CD14-positive monocyte (primary cell): ENCODE measurements around the gene DDX27. TPM values are rescaled to one million over a fixed set of nuclear protein-coding genes. Genes with fewer than 3 reads are reported as not detected.
"Not testable (repeated sequence)": the region's sequence is repeated elsewhere in the genome, so short reads cannot be mapped to it uniquely, and the experiment has no call there.

Experiments
- DNase-seq, 3 donors: peaks; one replicate each; pipeline ENCODE4 v3.0.0-alpha.2; 2011 to 2022
- H2AFZ ChIP-seq: 2 replicates; pipeline ENCODE4 v1.6.0; 2012; ENCODE audit warnings: mild to moderate bottlenecking, low read depth, low read length, inconsistent platforms; ENCODE audit not compliant: insufficient read depth, poor library complexity, severe bottlenecking
- H3K27ac ChIP-seq, 2 donors: 1 replicate in 1 of 2; 2 replicates in 1 of 2; pipeline ENCODE4 v1.5.1; 2012 to 2013; ENCODE audit warnings: low read length in 2 of 2, control low read depth in 1 of 2, inconsistent platforms in 1 of 2, low read depth in 1 of 2, mild to moderate bottlenecking in 1 of 2
- H3K27me3 ChIP-seq, 2 donors: one replicate each; pipeline versions ENCODE4 v1.6.0 to v1.6.1; 2011 to 2013; ENCODE audit warnings: low read length in 2 of 2; ENCODE audit not compliant: control insufficient read depth in 2 of 2, insufficient read depth in 2 of 2
- H3K36me3 ChIP-seq, 2 donors: replicated peaks in 1 of 2; 1 replicate in 1 of 2; 2 replicates in 1 of 2; pipeline versions ENCODE4 v1.5.1 to v1.6.1; 2012 to 2013; ENCODE audit warnings: low read length in 2 of 2, control low read depth in 1 of 2, inconsistent platforms in 1 of 2, mild to moderate bottlenecking in 1 of 2; ENCODE audit not compliant: insufficient read depth in 2 of 2, control insufficient read depth in 1 of 2
- H3K4me1 ChIP-seq, 2 donors: 1 replicate in 1 of 2; 2 replicates in 1 of 2; pipeline versions ENCODE4 v1.5.1 to v1.6.1; 2012 to 2013; ENCODE audit warnings: low read length in 2 of 2, control low read depth in 1 of 2, inconsistent platforms in 1 of 2, mild to moderate bottlenecking in 1 of 2, moderate library complexity in 1 of 2; ENCODE audit not compliant: insufficient read depth in 2 of 2, control insufficient read depth in 1 of 2
- H3K4me2 ChIP-seq: replicated peaks from 2 replicates; pipeline ENCODE3; 2012; ENCODE audit warnings: low read length, moderate library complexity, mild to moderate bottlenecking; ENCODE audit not compliant: poor library complexity, severe bottlenecking; ENCODE audit errors: extremely low read depth
- H3K4me3 ChIP-seq, 3 experiments: fragments of 200-600 bp in 1 of 3; sonication (generic) in 1 of 3; replicated peaks in 1 of 3; 1 replicate in 2 of 3; 2 replicates in 1 of 3; pipeline ENCODE4 v1.5.1; 2011 to 2013; ENCODE audit warnings: low read length in 3 of 3, mild to moderate bottlenecking in 3 of 3, control low read depth in 2 of 3, low read depth in 2 of 3, inconsistent platforms in 1 of 3, moderate library complexity in 1 of 3
- H3K79me2 ChIP-seq: 2 replicates; pipeline ENCODE4 v1.6.0; 2012; ENCODE audit warnings: mild to moderate bottlenecking, control low read depth, inconsistent platforms, low read length, moderate library complexity; ENCODE audit not compliant: insufficient read depth
- H3K9ac ChIP-seq: 2 replicates; pipeline ENCODE4 v1.6.0; 2017; ENCODE audit warnings: low read length, mild to moderate bottlenecking; ENCODE audit not compliant: insufficient read depth, poor library complexity, severe bottlenecking
- H3K9me3 ChIP-seq, 2 donors: replicated peaks in 1 of 2; 1 replicate in 1 of 2; 2 replicates in 1 of 2; pipeline versions ENCODE4 v1.5.1 to v1.6.1; 2012 to 2013; ENCODE audit warnings: low read length in 2 of 2, control low read depth in 1 of 2; ENCODE audit not compliant: control insufficient read depth in 1 of 2, insufficient read depth in 1 of 2
- H4K20me1 ChIP-seq: 2 replicates; pipeline ENCODE4 v1.6.0; 2012; ENCODE audit warnings: mild to moderate bottlenecking, low read length, control low read depth, moderate library complexity; ENCODE audit not compliant: insufficient read depth
- H3K27ac Mint-ChIP-seq, 7 donors: one replicate each; pipeline ENCODE4 v1.8.0; 2020; ENCODE audit warnings: mild to moderate bottlenecking in 7 of 7, mixed read lengths in 7 of 7, moderate library complexity in 6 of 7, inconsistent platforms in 2 of 7
- H3K27me3 Mint-ChIP-seq, 3 donors: one replicate each; pipeline ENCODE4 v1.8.0; 2021 to 2022; ENCODE audit warnings: low read depth in 3 of 3, mild to moderate bottlenecking in 3 of 3, mixed read lengths in 3 of 3, moderate library complexity in 3 of 3, inconsistent platforms in 1 of 3
- H3K36me3 Mint-ChIP-seq, 2 donors: one replicate each; pipeline ENCODE4 v1.8.0; 2020; ENCODE audit warnings: mixed read lengths in 2 of 2, inconsistent platforms in 1 of 2, mild to moderate bottlenecking in 1 of 2
- H3K4me1 Mint-ChIP-seq: one replicate; pipeline ENCODE4 v1.8.0; 2020; ENCODE audit warnings: mild to moderate bottlenecking, mixed read lengths
- H3K4me3 Mint-ChIP-seq, 2 donors: one replicate each; pipeline ENCODE4 v1.8.0; 2020; ENCODE audit warnings: mild to moderate bottlenecking in 2 of 2, mixed read lengths in 2 of 2, moderate library complexity in 1 of 2
- H3K9me3 Mint-ChIP-seq, 7 donors: one replicate each; pipeline ENCODE4 v1.8.0; 2020 to 2022; ENCODE audit warnings: mixed read lengths in 7 of 7, mild to moderate bottlenecking in 6 of 7, moderate library complexity in 6 of 7, inconsistent platforms in 2 of 7
- WGBS: methylation state at CpG from one replicate; pipeline ENCODE4 v1.1.5; 2013; ENCODE audit warnings: missing lambda C conversion rate; ENCODE audit not compliant: insufficient coverage; 5-methylcytosine and 5-hydroxymethylcytosine counted together
- intact Hi-C, 2 donors: fragments of 100-400 bp; cut with micrococcal nuclease; formaldehyde crosslinking; loops; one replicate each; pipeline versions ENCODE4 v1.15.0 to v1.15.1; 2023
- polyA plus RNA-seq, 3 donors: library from polyadenylated mRNA; depleted of rRNA in 1 of 3; unstranded in 2 of 3; stranded (reverse) in 1 of 3; fragments of 300-500 nt in 2 of 3; fragments of >200 nt in 1 of 3; fragmentation: Illumina TruSeq in 2 of 3; gene quantifications; 1 replicate in 2 of 3; 2 replicates in 1 of 3; pipeline ENCODE4 v1.2.3, GENCODE V29; 2012 to 2021
- TF ChIP-seq, protein P1 (sequence below): fragments of 200-600 bp; IDR thresholded peaks from one replicate; pipeline ENCODE4 v1.8.0; 2022; ENCODE audit warnings: antibody characterized with exemption, mild to moderate bottlenecking

DDX27 gene
- polyA plus RNA-seq, 3 donors: 13.8 to 31.5 (median 17.7) TPM

DNA sequence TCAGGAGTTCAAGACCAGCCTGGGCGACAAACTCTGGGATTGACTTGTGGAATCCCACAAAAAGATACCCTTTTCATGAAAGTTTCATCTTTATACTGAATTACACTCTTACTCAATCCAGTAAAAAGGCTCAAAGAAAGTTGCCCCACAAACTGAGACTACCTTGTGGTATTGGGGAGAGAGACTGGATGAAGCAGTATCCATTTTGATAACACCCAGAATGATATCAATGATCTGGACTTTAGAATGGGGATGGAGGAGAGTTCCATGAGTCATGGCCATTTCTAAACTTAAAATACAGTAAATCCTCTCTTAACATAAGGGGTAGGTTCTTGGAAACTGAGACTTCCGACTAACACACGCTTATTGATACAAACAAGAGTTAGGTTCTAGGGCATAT is 35.8 kb upstream of the DDX27 start:
- no peak overlapping the region for H3K4me3 Mint-ChIP-seq
- intact Hi-C loops: no loop called here

DNA sequence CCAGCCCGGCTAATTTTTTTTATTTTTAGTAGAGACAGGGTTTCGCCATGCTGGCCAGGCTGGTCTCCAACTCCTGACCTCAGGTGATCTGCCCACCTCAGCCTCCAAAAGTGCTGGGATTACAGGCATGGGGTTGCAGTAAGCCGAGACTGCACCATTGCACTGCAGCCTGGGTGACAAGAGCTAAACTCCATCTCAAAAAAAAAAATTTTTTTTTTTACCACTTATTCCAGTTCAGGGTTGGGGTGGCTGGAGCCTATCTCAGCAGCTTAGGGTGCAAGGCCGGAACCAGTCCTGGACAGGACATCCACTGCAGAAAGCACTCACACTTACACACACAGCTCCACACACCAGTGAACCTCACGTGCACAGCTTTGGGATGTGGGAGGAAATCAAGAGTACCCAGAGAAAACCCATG is 35.1 kb upstream of the DDX27 start:
- H3K27ac ChIP-seq, H2AFZ ChIP-seq, H3K4me3 Mint-ChIP-seq, H3K9ac ChIP-seq, H3K36me3 ChIP-seq, H3K27me3 ChIP-seq, H3K9me3 Mint-ChIP-seq, H3K4me3 ChIP-seq, DNase-seq, H3K27me3 Mint-ChIP-seq, H3K4me2 ChIP-seq, H3K9me3 ChIP-seq, intact Hi-C loops: not testable (repeated sequence)
- H3K4me1 ChIP-seq: peaks cover 16 to 30% of the 10 kb centered on the region in 2 donors
- no CpG with 5 or more reads among the region's 5 CpGs for WGBS
- Mint-ChIP-seq H3K4me1 (peaks cover 42% of the 10 kb centered on the region), H3K36me3 (peaks cover 7 to 11% of the 10 kb centered on the region in 2 donors), H3K27ac (peak overlapping the region in 1 of 7 donors; percentile 15)
- peaks cover 90% of the 10 kb centered on the region for H3K79me2 ChIP-seq
- H4K20me1 ChIP-seq: peaks cover 85% of the 10 kb centered on the region

More for the DNA sequence above, 35.8 kb upstream of the DDX27 start:
- Mint-ChIP-seq H3K9me3 (no peaks in the 10 kb centered on the region), H3K4me1 (peaks cover 41% of the 10 kb centered on the region), H3K27me3 (peaks cover 0 to 2% (median 0%) of the 10 kb centered on the region in 3 donors), H3K27ac (peak overlapping the region in 1 of 7 donors; percentile 68), H3K36me3 (peaks cover 7 to 15% of the 10 kb centered on the region in 2 donors)
- no peak overlapping the region for H3K4me3 ChIP-seq
- TF ChIP-seq, protein P1, sequence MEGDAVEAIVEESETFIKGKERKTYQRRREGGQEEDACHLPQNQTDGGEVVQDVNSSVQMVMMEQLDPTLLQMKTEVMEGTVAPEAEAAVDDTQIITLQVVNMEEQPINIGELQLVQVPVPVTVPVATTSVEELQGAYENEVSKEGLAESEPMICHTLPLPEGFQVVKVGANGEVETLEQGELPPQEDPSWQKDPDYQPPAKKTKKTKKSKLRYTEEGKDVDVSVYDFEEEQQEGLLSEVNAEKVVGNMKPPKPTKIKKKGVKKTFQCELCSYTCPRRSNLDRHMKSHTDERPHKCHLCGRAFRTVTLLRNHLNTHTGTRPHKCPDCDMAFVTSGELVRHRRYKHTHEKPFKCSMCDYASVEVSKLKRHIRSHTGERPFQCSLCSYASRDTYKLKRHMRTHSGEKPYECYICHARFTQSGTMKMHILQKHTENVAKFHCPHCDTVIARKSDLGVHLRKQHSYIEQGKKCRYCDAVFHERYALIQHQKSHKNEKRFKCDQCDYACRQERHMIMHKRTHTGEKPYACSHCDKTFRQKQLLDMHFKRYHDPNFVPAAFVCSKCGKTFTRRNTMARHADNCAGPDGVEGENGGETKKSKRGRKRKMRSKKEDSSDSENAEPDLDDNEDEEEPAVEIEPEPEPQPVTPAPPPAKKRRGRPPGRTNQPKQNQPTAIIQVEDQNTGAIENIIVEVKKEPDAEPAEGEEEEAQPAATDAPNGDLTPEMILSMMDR: no peak
- H3K27ac ChIP-seq: no peak overlapping the region
- H3K9me3 ChIP-seq: no peaks in the 10 kb centered on the region
- H3K27me3 ChIP-seq: no peaks in the 10 kb centered on the region
- H2AFZ ChIP-seq: no peak overlapping the region
- H3K4me1 ChIP-seq: peaks cover 15 to 27% of the 10 kb centered on the region in 2 donors
- H3K79me2 ChIP-seq: peaks cover 96% of the 10 kb centered on the region
- H4K20me1 ChIP-seq: peaks cover 90% of the 10 kb centered on the region
- no peak overlapping the region for H3K9ac ChIP-seq
- WGBS: no CpG with 5 or more reads among the region's 3 CpGs
- no peak overlapping the region for H3K4me2 ChIP-seq
- peaks cover 1 to 3% of the 10 kb centered on the region in 2 donors for H3K36me3 ChIP-seq
- DNase-seq: no peak
